RWPE1 (cell line): Measurements from ENCODE around the gene DCXR.

Experiments
- CTCF ChIA-PET: fragments of 350-600 bp; sonication (Branson Sonifier 250); formaldehyde crosslinking; extraction: SDS; loops from one replicate; lab custom pipeline; 2021; lab: Yijun Ruan, JAX
- POLR2A ChIA-PET: fragments of 400-600 bp; formaldehyde crosslinking; extraction: SDS; loops from one replicate; lab custom pipeline; 2020; ENCODE audit warnings: antibody characterized with exemption; ENCODE audit not compliant: low non-redundant PET; lab: Yijun Ruan, JAX
- DNase-seq: peaks from one replicate; pipeline ENCODE4 v3.0.0; 2012; ENCODE audit warnings: low spot score
- H3K27ac ChIP-seq: fragments of 450-650 bp; 2 replicates; pipeline ENCODE4 v1.5.1; 2017
- TF ChIP-seq, protein P1 (sequence below): fragments of 450-650 bp; conservative IDR thresholded peaks from 2 replicates; pipeline ENCODE4 v1.5.1; 2017; ENCODE audit warnings: low read depth, mild to moderate bottlenecking

DCXR gene

DNA sequence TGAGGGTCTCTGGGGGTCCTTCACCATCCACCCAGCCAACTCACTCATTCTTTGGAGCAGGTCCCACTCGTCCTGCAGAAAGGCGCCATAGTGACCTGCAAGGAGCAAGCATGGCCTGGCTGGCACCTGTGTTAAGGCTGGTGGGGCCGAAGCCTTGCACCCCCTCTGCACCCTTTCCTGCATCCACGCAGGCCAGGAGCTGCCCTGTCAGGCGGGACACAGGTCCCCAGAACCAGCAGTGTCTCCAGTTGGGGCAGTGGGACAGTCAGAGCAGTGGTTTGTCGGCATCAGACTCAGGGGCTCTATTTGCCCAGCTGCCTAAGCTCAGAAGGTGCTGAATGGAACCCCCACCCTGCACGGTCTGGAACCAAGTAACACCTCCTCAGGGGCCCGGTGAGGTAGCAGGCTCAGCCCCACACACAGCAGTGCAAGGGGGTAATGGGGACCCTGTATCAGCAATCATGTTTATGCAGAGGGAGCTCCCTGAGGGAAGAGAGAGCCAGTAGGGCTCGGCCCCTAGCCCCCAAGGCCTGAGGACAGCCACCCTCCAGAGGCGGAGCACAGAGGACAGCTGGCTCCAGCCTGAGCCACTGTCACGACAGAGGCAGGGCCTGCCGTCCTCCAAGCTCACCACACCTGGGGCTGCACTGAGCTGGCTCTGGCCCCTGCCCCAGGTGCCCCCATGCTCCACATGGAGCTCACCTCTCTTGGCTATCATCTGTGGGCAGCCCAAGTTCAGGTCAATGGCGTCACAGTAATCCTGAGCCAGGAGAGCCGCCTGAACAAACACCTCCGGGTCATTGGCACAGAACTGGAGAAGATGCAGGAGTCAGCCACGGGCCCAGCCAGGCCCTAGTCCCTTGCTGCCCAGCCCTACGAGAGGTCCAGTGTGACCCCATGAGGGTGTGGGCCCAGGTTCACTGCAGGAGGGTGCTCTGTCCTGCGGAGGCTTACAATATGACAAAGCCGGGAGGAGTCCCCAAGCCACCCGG lies 26.2 kb upstream of the DCXR start:
- ChIA-PET CTCF (interaction anchor here (0.6 to 0.7 kb wide), 4 partner anchors 13 to 58 kb away, joined by 3 read pairs; no protein-coding TSS in a partner anchor), POLR2A (no interaction called here)
- TF ChIP-seq, protein P1, sequence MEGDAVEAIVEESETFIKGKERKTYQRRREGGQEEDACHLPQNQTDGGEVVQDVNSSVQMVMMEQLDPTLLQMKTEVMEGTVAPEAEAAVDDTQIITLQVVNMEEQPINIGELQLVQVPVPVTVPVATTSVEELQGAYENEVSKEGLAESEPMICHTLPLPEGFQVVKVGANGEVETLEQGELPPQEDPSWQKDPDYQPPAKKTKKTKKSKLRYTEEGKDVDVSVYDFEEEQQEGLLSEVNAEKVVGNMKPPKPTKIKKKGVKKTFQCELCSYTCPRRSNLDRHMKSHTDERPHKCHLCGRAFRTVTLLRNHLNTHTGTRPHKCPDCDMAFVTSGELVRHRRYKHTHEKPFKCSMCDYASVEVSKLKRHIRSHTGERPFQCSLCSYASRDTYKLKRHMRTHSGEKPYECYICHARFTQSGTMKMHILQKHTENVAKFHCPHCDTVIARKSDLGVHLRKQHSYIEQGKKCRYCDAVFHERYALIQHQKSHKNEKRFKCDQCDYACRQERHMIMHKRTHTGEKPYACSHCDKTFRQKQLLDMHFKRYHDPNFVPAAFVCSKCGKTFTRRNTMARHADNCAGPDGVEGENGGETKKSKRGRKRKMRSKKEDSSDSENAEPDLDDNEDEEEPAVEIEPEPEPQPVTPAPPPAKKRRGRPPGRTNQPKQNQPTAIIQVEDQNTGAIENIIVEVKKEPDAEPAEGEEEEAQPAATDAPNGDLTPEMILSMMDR, result no peak
- peak overlapping the region; percentile 79 for H3K27ac ChIP-seq
- DNase-seq, result no peak

DNA sequence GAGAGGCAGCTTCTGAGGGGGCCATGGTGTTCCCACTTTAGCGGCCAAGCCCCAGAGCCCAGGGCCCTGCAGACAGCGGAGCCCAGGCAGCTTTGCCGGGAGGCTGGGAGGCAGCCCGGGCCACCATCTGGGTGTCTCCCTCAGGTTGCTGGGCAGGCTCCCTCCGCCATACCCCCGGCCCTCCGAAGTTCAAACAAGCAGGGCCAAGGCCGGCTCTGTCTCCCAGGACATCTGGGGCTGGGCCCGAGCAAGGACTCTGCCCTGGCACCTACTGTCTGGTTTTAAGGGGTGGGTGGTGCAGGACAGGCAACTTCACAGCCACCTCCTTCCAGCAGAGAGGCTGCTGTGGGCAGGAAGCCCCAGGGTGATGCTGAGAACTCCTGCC lies 25.5 kb upstream of the DCXR start:
- CTCF ChIA-PET, result interaction anchor here (0.6 to 0.7 kb wide), 3 partner anchors 14 to 59 kb away, joined by 3 to 4 read pairs (median 3); no protein-coding TSS in a partner anchor
- peak overlapping the region; percentile 79 for H3K27ac ChIP-seq
- DNase-seq, result no peak
- POLR2A ChIA-PET, result no interaction called here
- TF ChIP-seq, protein P1, result no peak

DNA sequence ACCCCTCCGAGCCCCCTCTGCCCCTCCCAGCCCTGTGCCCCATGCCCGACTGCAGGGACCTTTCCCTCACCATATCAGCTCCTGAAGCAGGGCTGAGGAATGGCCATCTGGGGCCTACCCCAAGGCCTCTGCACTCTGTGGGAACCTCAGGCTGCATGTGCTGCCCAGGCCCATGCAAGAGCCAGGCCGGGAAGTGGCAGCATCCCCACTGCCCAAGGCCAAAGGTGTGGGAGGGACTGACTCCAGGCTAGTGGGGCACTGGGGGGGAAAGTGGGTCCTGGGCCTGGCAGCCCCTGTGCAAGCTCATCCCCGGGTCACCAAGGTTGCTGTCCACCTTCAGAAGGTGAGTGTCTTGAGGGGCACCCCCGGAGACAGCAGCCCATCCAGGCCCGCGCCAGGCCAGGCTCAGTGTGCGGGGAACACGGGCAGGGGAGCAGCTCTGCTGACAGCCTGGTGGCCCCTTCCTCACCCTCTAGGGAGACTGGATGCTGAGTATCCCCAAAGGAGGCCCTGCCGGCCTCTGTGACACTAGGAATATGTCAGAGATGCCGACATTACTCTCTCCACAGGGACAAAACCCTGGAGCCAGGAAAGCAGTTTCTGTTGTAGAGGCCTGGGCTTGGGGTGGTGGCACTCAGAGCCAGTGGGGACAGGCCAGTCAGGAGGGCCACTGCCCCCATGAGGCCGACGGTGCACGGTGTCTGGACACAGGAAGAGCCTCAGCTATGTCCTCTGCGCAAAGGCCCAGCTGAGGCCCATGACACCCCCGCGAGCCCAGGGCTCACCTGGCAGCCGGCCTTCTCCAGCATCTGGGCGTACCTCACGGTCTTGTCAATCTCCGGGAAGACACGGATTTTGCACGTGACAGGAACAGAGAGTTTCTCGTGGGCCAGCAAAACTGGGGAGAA lies 24.8 kb upstream of the DCXR start:
- H3K27ac ChIP-seq, result peak overlapping the region; percentile 79
- TF ChIP-seq, protein P1, result no peak
- ChIA-PET POLR2A (no interaction called here), CTCF (interaction anchor here (0.6 to 0.7 kb wide), 3 partner anchors 32 to 59 kb away, joined by 3 to 4 read pairs (median 3); no protein-coding TSS in a partner anchor)
- DNase-seq, result no peak

DNA sequence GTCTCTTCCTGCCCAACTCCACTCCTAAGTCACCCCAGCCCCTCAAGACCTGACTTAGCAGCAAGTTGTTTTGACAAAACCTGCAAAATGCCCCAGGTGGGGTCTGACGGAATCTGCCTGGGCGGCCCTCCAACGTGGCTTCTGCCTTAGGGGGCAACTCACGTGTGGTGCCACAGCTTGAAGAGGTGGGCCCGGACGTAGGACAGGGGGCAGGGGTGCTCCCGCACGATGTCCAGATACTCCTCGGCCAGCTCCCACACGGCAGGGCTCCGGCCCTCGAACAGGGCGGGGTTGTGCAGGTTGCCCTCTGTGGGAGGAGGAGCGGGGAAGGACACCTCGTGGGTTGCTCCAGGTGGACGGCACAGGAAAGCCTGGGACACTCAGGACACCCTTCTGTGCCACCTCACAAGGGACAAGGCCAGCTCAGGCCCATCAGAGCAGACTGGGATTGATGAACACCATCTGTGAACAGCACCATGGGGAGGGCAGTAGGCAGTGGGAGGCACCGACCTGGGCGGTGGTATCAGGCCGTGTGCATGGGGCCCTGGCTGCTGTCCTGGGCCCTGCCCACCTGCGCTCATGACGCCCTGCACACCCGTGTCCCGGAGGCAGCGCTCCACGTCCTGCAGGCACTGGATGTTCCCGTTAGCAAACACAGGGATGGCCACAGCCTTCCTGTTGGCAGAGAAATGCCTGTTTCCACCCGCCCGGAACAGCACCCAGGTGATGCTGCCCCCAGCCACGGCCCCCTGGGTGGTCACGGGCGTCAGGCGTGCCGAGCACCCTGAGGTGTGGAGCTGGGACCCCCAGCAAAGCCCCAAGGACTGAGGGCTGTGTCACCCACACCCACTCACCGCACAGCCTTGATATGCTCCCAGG lies 23.8 kb upstream of the DCXR start:
- ChIA-PET POLR2A (no interaction called here), CTCF (interaction anchor here (0.6 kb wide), 1 partner anchor 31 kb away, joined by 3 read pairs; no protein-coding TSS in a partner anchor)
- TF ChIP-seq, protein P1, result no peak
- DNase-seq, result no peak
- H3K27ac ChIP-seq, result peak overlapping the region; percentile 79

DNA sequence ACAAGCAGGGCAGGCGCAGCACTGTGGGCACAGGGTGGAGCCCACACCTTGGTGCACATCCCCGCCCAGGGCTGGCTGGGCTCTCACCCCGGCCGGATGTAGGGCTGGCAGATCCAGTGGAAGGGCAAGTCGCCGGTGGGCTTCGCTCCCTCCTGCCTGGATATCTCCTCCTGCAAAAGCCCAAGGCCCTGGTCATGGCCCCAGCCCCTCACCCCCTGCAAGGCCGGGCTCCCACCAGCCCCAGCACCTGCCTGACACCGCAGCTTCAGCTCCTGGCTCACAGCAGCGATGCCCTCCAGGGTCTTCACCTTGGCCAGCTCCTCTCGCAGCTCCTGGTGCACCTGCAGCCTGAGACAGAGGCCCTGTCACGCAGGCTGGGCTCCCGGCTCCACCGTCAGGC lies 23.1 kb upstream of the DCXR start:
- CTCF ChIA-PET, result no interaction called here
- H3K27ac ChIP-seq, result peak overlapping the region; percentile 79
- DNase-seq, result no peak
- POLR2A ChIA-PET, result no interaction called here
- TF ChIP-seq, protein P1, result no peak
